K562 (cell line): ENCODE data around the gene PMIS2. TPM values are rescaled to one million over a fixed set of nuclear protein-coding genes. Genes with fewer than 3 reads are reported as not detected.

Source experiments
- ATAC-seq: fragments of 200-7000 bp; cut with Tn5 transposase; 3 replicates; pipeline ENCODE4 v1.9.1; 2020; ENCODE audit warnings: moderate library complexity
- BruUV-seq: library from RNA; stranded (reverse); fragments of 400-500 nt; replicated peaks from 2 replicates; lab custom pipeline; 2021; lab: Mats Ljungman, UMichigan
- CTCF ChIA-PET: fragments of 300-600 bp; formaldehyde crosslinking; extraction: SDS; loops from one replicate; lab custom pipeline; 2021; ENCODE audit warnings: low intra/inter-chr PET ratio; lab: Yijun Ruan, JAX
- POLR2A ChIA-PET: fragments of 300-600, 350-650 bp; sonication (Branson Sonifier 250); formaldehyde crosslinking; extraction: SDS; loops from one replicate; lab custom pipeline; 2021; ENCODE audit warnings: antibody characterized with exemption, inconsistent platforms; lab: Yijun Ruan, JAX
- DNase-seq, 4 experiments: peaks; one replicate each; pipeline versions ENCODE4 v3.0.0 to v3.0.0-alpha.2; 2011 to 2018; ENCODE audit warnings: low spot score in 3 of 4, mixed read lengths in 3 of 4; ENCODE audit errors: extremely low read depth in 1 of 4
- FAIRE-seq: peaks from 2 replicates; lab custom pipeline; 2011; peaks lifted over from hg19 to GRCh38; lab: Jason Lieb, UNC
- H2AFZ ChIP-seq: 2 replicates; pipeline ENCODE4 v1.6.0; 2011; ENCODE audit warnings: low read depth, low read length, control low read depth, inconsistent platforms
- H3K27ac ChIP-seq: fragments of 200-600 bp; 3 replicates; pipeline ENCODE4 v1.8.0; 2011; ENCODE audit warnings: low read depth, mild to moderate bottlenecking, control low read depth, inconsistent platforms, low read length, moderate library complexity, mixed read lengths; ENCODE audit errors: extremely low read depth
- H3K27me3 ChIP-seq, 2 experiments: fragments of 300-600 bp in 1 of 2; 2 replicates in 1 of 2; 3 replicates in 1 of 2; pipeline versions ENCODE4 v1.6.0 to v1.8.0; 2011; ENCODE audit warnings: inconsistent platforms in 2 of 2, low read length in 2 of 2, mild to moderate bottlenecking in 1 of 2, mixed read lengths in 1 of 2, moderate library complexity in 1 of 2; ENCODE audit not compliant: control insufficient read depth in 2 of 2, insufficient read depth in 2 of 2
- H3K36me3 ChIP-seq: fragments of 300-600 bp; 3 replicates; pipeline ENCODE4 v1.8.0; 2011; ENCODE audit warnings: mild to moderate bottlenecking, low read length, inconsistent platforms; ENCODE audit not compliant: control insufficient read depth, insufficient read depth
- H3K4me1 ChIP-seq, 2 experiments: fragments of 200-600 bp in 1 of 2; replicated peaks in 1 of 2; 2 replicates in 1 of 2; 3 replicates in 1 of 2; pipeline versions ENCODE4 v1.5.1 to v1.8.0; 2011; ENCODE audit warnings: inconsistent platforms in 2 of 2, low read length in 2 of 2, mild to moderate bottlenecking in 1 of 2, mixed read lengths in 1 of 2, moderate library complexity in 1 of 2; ENCODE audit not compliant: control insufficient read depth in 2 of 2, insufficient read depth in 2 of 2
- H3K4me2 ChIP-seq: 2 replicates; pipeline ENCODE4 v1.6.1; 2011; ENCODE audit warnings: low read length, control low read depth, inconsistent platforms, mixed read lengths; ENCODE audit not compliant: insufficient read depth
- H3K4me3 ChIP-seq: fragments of 200-600 bp; sonication (generic), shearing (Covaris generic); 2 replicates; pipeline ENCODE4 v1.5.1; 2016; ENCODE audit warnings: control low read depth, inconsistent platforms
- H3K79me2 ChIP-seq: fragments of 200-600 bp; 3 replicates; pipeline ENCODE4 v1.8.0; 2011; ENCODE audit warnings: low read length, inconsistent platforms; ENCODE audit not compliant: control insufficient read depth, insufficient read depth
- H3K9ac ChIP-seq, 2 experiments: 2 replicates each; pipeline versions ENCODE4 v1.6.0 to v1.6.1; 2011; ENCODE audit warnings: low read depth in 2 of 2, low read length in 2 of 2, control low read depth in 1 of 2, inconsistent platforms in 1 of 2, mild to moderate bottlenecking in 1 of 2, mixed read lengths in 1 of 2; ENCODE audit not compliant: insufficient read depth in 1 of 2
- H3K9me1 ChIP-seq: one replicate; pipeline ENCODE4 v1.6.0; 2011; ENCODE audit warnings: inconsistent platforms, mild to moderate bottlenecking, low read length, moderate library complexity; ENCODE audit not compliant: control insufficient read depth, insufficient read depth
- H3K9me3 ChIP-seq: replicated peaks from 2 replicates; pipeline ENCODE4 v1.5.1; 2011; ENCODE audit warnings: low read depth, low read length, inconsistent platforms; ENCODE audit not compliant: control insufficient read depth, insufficient read depth
- H4K20me1 ChIP-seq: replicated peaks from 2 replicates; pipeline ENCODE4 v1.6.1; 2011; ENCODE audit warnings: low read length, inconsistent platforms, mixed read lengths; ENCODE audit not compliant: control insufficient read depth, insufficient read depth
- KDM1A ChIP-seq, 2 experiments: fragments of 450-650 bp; IDR thresholded peaks; 2 replicates each; pipeline ENCODE4 v1.6.1; 2016; ENCODE audit warnings: mild to moderate bottlenecking in 2 of 2
- RBFOX2 ChIP-seq: fragments of 200-400 bp; formaldehyde crosslinking; IDR thresholded peaks from 2 replicates; pipeline ENCODE4 v1.6.1; 2017; ENCODE audit warnings: low read depth, mild to moderate bottlenecking, low read length, moderate library complexity
- RERE ChIP-seq: sonication (generic); formaldehyde crosslinking; IDR thresholded peaks from 2 replicates; pipeline ENCODE4 v1.8.0; 2023; ENCODE audit warnings: missing genetic modification reagents, mild to moderate bottlenecking, borderline replicate concordance
- RFX5 ChIP-seq: IDR thresholded peaks from 2 replicates; pipeline ENCODE4 v1.6.1; 2011; ENCODE audit warnings: low read depth, mild to moderate bottlenecking, improper control_type of control experiment, low read length
- RUNX1 ChIP-seq: sonication (generic); IDR thresholded peaks from 2 replicates; pipeline ENCODE4 v1.6.1; 2016; ENCODE audit warnings: antibody characterized with exemption, low read depth
- WGBS: fragments of 100-300 bp; shearing (Covaris generic); methylation state at CpG from one replicate; pipeline ENCODE4 v1.1.6; 2016; ENCODE audit warnings: low coverage, mixed read lengths; ENCODE audit not compliant: insufficient coverage; ENCODE audit errors: missing lambda C conversion rate; 5-methylcytosine and 5-hydroxymethylcytosine counted together
- in situ Hi-C: fragments of 300-500 bp; cut with MboI; formaldehyde crosslinking; loops from 4 replicates; pipeline ENCODE4 v1.15.0; 2018; ENCODE audit warnings: inconsistent platforms, mixed read lengths
- intact Hi-C: fragments of 100-400 bp; cut with micrococcal nuclease; formaldehyde crosslinking; loops from 2 replicates; pipeline ENCODE4 v1.14.2; 2022
- polyA plus RNA-seq, 8 experiments: library from polyadenylated mRNA; depleted of rRNA in 4 of 8; stranded (reverse) in 5 of 8; unstranded in 3 of 8; fragments of >200 nt; fragmentation: Nextera tagmentation in 2 of 8; fragmentation: Illumina TruSeq in 1 of 8; extraction: Ambion mirVana in 2 of 8; extraction: Trizol in 1 of 8; gene quantifications; 2 replicates each; pipeline versions ENCODE4 v1.2.1 to v1.2.3, GENCODE V29; 2011 to 2014; ENCODE audit warnings: inconsistent platforms in 1 of 8, missing spikeins in 1 of 8
- total RNA-seq, 7 experiments: library from RNA; depleted of rRNA in 6 of 7; stranded (reverse); fragments of >200 nt in 6 of 7; fragmentation: Illumina TruSeq in 2 of 7; extraction: Trizol in 2 of 7; gene quantifications; 2 replicates each; pipeline versions ENCODE4 v1.2.1 to v1.2.3, GENCODE V29; 2011 to 2021; ENCODE audit warnings: low replicate concordance in 1 of 7

Gene PMIS2
- total and polyA plus RNA-seq, 9 of the 15 experiments (the other 6 are each of a cell fraction or from before 2014, with no cell fraction given): not detected

- Histone ChIP-seq H3K4me2 (peak overlapping the region; percentile 98), H3K27me3 (no peaks in the 10 kb centered on the region)
- TF ChIP-seq KDM1A (IDR thresholded peaks at IDR 0.05) (no peak), RFX5 (0 out of 2 replicates have a peak, but pooled peaks have one; percentile 8)
- TF ChIP-seq, all 486 proteins: peak for 1
- Histone ChIP-seq H2AFZ (no peak overlapping the region), H3K27ac (no peak overlapping the region), H3K36me3 (peaks cover 34% of the 10 kb centered on the region; the same call in 2 of the 3 replicates), H3K4me3 (no peak overlapping the region; the same call in 1 of the 2 replicates), H3K79me2 (peaks cover 7% of the 10 kb centered on the region), H3K9ac (peak overlapping the region; percentile 97; a peak in 1 of 4 replicates), H4K20me1 (no peaks in the 10 kb centered on the region), H3K4me1 (peaks cover 7 to 32% of the 10 kb centered on the region in 2 experiments; a peak in 3 of 5 replicates), H3K9me3 (no peaks in the 10 kb centered on the region), H3K9me1 (no peaks in the 10 kb centered on the region)
- in situ Hi-C loops: no loop called here
- ChIA-PET POLR2A (interaction anchor here (0.5 to 1.8 kb wide), 7 partner anchors 10 to 319 kb away, joined by 3 to 7 read pairs (median 4); partner anchors contain the start of genes COX6B1 and ETV2), CTCF (interaction anchor here (0.6 kb wide), 1 partner anchor 537 kb away, joined by 3 read pairs; no protein-coding TSS in a partner anchor)
- DNase-seq: no peak
- ATAC-seq: no peak
- FAIRE-seq: no peak
- 67% methylated on average over 1 of the region's 1 CpG for WGBS
- intact Hi-C loops: no loop called here
- no TSS peak for BruUV-seq
Observed at GRCh38 chr19:35613574-35613973, 27.6 kb downstream of the PMIS2 start.

GRCh38 chr19:35615036-35615435 is 29.1 kb downstream of the PMIS2 start:
- ATAC-seq (no peak), DNase-seq (no peak), FAIRE-seq (no peak)
- Histone ChIP-seq H3K79me2 (peaks cover 7% of the 10 kb centered on the region), H3K9me1 (no peaks in the 10 kb centered on the region), H3K4me1 (peaks cover 7 to 45% of the 10 kb centered on the region in 2 experiments; a peak in 3 of 5 replicates), H2AFZ (no peak overlapping the region), H3K4me3 (no peak overlapping the region), H3K4me2 (no peak overlapping the region), H3K9ac (peak overlapping the region in 1 of 2 experiments; percentile 52; a peak in 1 of 4 replicates), H3K36me3 (peaks cover 40% of the 10 kb centered on the region; the same call in 2 of the 3 replicates), H4K20me1 (no peaks in the 10 kb centered on the region), H3K9me3 (no peaks in the 10 kb centered on the region), H3K27me3 (no peaks in the 10 kb centered on the region), H3K27ac (no peak overlapping the region)
- 93% methylated on average over 17 of the region's 17 CpGs for WGBS
- TF ChIP-seq RBFOX2 (0 out of 2 replicates have a peak, but pooled peaks have one; percentile 17), RUNX1 (no peak), RERE (CRISPR knock-in tag) (no peak)
- in situ Hi-C loops: no loop called here
- ChIA-PET CTCF (no interaction called here), POLR2A (interaction anchor here (0.6 to 1.6 kb wide), 2 partner anchors 9 to 28 kb away, joined by 3 to 4 read pairs; no protein-coding TSS in a partner anchor)
- BruUV-seq: no TSS peak
- intact Hi-C loops: no loop called here
